Heart left ventricle (tissue), 16 donors: ENCODE measurements around the gene GAL3ST1. TPM values are rescaled to one million over a fixed set of nuclear protein-coding genes. Genes with fewer than 3 reads are reported as not detected.

Experiments
- ATAC-seq, 4 donors: fragments of 200-7000 bp; cut with Tn5 transposase; one replicate each; pipeline ENCODE4 v1.9.1; 2020 to 2022; ENCODE audit warnings: moderate library complexity in 4 of 4, mild to moderate bottlenecking in 3 of 4, moderate number of reproducible peaks in 1 of 4
- DNase-seq, 5 donors: peaks; one replicate each; pipeline ENCODE4 v3.0.0-alpha.2; 2020
- H3K27ac ChIP-seq, 12 donors: fragments of 200-600 bp; sonication (generic) in 4 of 12; one replicate each; pipeline versions ENCODE4 v1.5.0 to v1.8.0; 2016 to 2022; ENCODE audit warnings: mild to moderate bottlenecking in 2 of 12
- H3K27me3 ChIP-seq, 9 donors: fragments of 200-600 bp; sonication (generic) in 2 of 9; one replicate each; pipeline versions ENCODE4 v1.5.1 to v1.8.0; 2016 to 2022; ENCODE audit warnings: mild to moderate bottlenecking in 3 of 9
- H3K36me3 ChIP-seq, 9 donors: fragments of 200-600 bp; sonication (generic) in 2 of 9; one replicate each; pipeline versions ENCODE4 v1.5.0 to v1.8.0; 2018 to 2022; ENCODE audit warnings: mild to moderate bottlenecking in 2 of 9
- H3K4me1 ChIP-seq, 12 donors: fragments of 200-600 bp; sonication (generic) in 4 of 12; one replicate each; pipeline versions ENCODE4 v1.5.0 to v1.8.0; 2016 to 2022; ENCODE audit warnings: mild to moderate bottlenecking in 3 of 12
- H3K4me3 ChIP-seq, 12 donors: fragments of 200-600 bp; sonication (generic) in 4 of 12; one replicate each; pipeline versions ENCODE4 v1.5.0 to v1.8.0; 2017 to 2022; ENCODE audit warnings: mild to moderate bottlenecking in 9 of 12, moderate library complexity in 4 of 12
- H3K9me3 ChIP-seq, 12 donors: fragments of 200-600 bp; sonication (generic) in 4 of 12; one replicate each; pipeline versions ENCODE4 v1.5.0 to v1.8.0; 2016 to 2022; ENCODE audit warnings: mild to moderate bottlenecking in 1 of 12
- POLR2A ChIP-seq, 2 donors: fragments of 450-650 bp; IDR thresholded peaks; one replicate each; pipeline ENCODE4 v1.6.1; 2017; ENCODE audit warnings: antibody characterized with exemption in 2 of 2, mild to moderate bottlenecking in 2 of 2, moderate library complexity in 2 of 2
- WGBS, 4 donors: extraction: QIAGEN DNeasy Blood & Tissue Kit in 2 of 4; methylation state at CpG; one replicate each; pipeline versions ENCODE4 v1.1.5 to v1.1.7; 2013 to 2018; 5-methylcytosine and 5-hydroxymethylcytosine counted together
- intact Hi-C, 10 donors: fragments of 100-400 bp; cut with DNase I; formaldehyde crosslinking; loops; one replicate each; pipeline versions ENCODE4 v1.11.1 to v1.14.2; 2022
- polyA plus RNA-seq, 2 donors: library from polyadenylated mRNA; stranded (reverse); fragments of 200-250 nt; gene quantifications; one replicate each; pipeline ENCODE4 v1.2.3, GENCODE V29; 2013
- total RNA-seq, 9 donors: library from RNA; depleted of rRNA in 2 of 9; stranded (reverse); fragments of >200 nt in 2 of 9; fragmentation: NEBNext Ultra II Directional in 3 of 9; extraction: Animal tissue kit (Norgen Biotek cat#: 25700) in 3 of 9; gene quantifications; one replicate each; pipeline versions ENCODE4 v1.1.0 to v1.2.4, GENCODE V29; 2016 to 2023
- TF ChIP-seq, protein P1 (sequence below), 12 donors: fragments of 200-600 bp; sonication (generic) in 4 of 12; IDR thresholded peaks; one replicate each; pipeline versions ENCODE4 v1.5.0 to v1.8.0; 2018 to 2022; ENCODE audit warnings: antibody characterized with exemption in 12 of 12, mild to moderate bottlenecking in 5 of 12
- donor health status: ischemic (EF 13 %, LVEDD 7.1; RV severe dilation, severe dysfunction).
- donor health status: healthy with polysubstance abuse.
- donor health status: DM: no; HTN: yes; CAD: no.
- donor health status: DM: no; HTN: no; CAD: no.
- donor health status: ischemic (EF 25% LVEDD 6.9; RV normal size, moderate dysfunction).
- donor health status: ischemic (EF 25% LVEDD 5.7; RV mildly dilated, moderate dysfunction).
- donor health status: healthy.
- donor health status: DM: yes; HTN: yes; CAD: no.
- donor health status: ischemic (EF 35%, LVEDD 5.7; RV mildly dilated, moderate dysfunction).
- donor health status: nonischemic (EF 11% LVEDD 7.7; RV severe dilation, severe dysfunction).
- donor health status: DM: yes; HTN: yes; CAD: no.
- donor health status: PGD.
- donor health status: ischemic (EF 29% LVEDD 5.4; RV normal size, mild dysfunction).
- donor health status: nonischemic (EF 23%, LVEDD 6.1; RV moderate dilation, normal function).

Gene GAL3ST1
- total and polyA plus RNA-seq, 11 donors = 0.14 to 1.1 (median 0.28) TPM; not detected in 5

DNA sequence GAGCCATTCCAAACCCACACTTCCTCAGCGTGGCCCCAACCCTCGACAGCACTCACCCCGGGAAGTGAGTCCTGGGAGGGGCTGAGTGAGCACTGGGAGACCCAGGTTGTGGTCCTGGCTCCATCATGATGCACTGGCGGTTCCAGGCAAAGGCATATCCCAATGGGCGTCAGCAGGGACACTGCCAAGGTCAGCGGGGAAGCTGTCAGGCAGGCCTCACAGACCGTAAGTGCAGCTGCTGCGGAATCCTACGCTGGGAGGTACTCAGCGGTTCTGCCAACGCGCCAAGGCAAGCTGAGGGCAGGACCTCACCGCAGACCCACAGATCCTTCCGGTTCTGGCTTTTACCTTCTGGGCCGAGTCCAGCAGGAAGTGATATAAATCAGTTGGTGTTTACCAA is 1.4 kb upstream of the GAL3ST1 start:
- peaks cover 3 to 57% (median 53%) of the 10 kb centered on the region in 9 donors for H3K36me3 ChIP-seq
- H3K27ac ChIP-seq = no peak overlapping the region
- peak in 1 of 4 donors; percentile 8 for ATAC-seq

DNA sequence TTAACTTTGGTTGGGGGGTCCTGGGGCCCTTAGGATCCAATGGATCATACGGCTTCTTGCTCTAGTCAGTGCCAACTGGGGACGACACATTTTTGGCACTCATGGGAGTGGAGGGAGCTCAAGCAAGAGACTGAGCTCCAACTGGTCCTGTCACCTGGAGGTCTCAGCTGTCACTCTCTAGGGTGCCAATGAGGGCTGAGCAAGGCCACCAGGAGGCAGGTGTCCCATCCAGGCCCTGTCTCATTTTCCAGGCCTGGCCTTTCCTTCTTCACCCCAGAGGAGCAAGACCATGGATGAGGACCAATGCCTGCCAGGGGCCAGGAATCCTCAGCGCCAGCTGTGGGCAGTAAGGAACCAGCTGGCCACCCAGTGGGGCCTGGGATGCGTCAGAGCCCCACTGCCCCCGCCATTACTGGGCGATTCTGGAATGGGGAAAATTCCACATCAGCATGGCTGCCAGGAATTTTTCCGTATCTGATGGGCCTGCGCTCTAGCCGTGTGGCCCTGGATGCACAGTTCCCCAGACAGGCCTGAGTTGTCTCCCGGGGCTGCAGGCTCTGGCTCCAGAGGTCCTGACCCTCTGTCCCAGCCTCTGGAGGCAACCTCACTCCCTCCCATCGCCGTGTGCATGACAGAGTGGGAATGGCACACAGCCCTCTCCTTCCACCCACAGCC is 669 bp upstream of the GAL3ST1 start:
- DNase-seq = peak in 3 of 5 donors; percentile 27 to 59 (median 40)
- intact Hi-C loops = no loop called here
- ATAC-seq = peak in 3 of 4 donors; percentile 60 to 74 (median 69)
- peaks cover under 1 to 49% (median 46%) of the 10 kb centered on the region in 9 donors for H3K36me3 ChIP-seq
- H3K4me1 ChIP-seq = peaks cover 0 to 19% (median 11%) of the 10 kb centered on the region in 12 donors
- peaks cover 0 to 4% (median 0%) of the 10 kb centered on the region in 9 donors for H3K27me3 ChIP-seq
- H3K27ac ChIP-seq = peak overlapping the region in 1 of 12 donors; percentile 24
- peak overlapping the region in 4 of 12 donors; percentile 9 to 36 (median 23) for H3K4me3 ChIP-seq
- H3K9me3 ChIP-seq = no peaks in the 10 kb centered on the region
- WGBS, 4 donors = 41 to 44% (median 43%) methylated on average over 9 to 12 of the region's 12 CpGs
- TF ChIP-seq POLR2A (IDR thresholded peaks at IDR 0.05) = no peak
- TF ChIP-seq, protein P1, sequence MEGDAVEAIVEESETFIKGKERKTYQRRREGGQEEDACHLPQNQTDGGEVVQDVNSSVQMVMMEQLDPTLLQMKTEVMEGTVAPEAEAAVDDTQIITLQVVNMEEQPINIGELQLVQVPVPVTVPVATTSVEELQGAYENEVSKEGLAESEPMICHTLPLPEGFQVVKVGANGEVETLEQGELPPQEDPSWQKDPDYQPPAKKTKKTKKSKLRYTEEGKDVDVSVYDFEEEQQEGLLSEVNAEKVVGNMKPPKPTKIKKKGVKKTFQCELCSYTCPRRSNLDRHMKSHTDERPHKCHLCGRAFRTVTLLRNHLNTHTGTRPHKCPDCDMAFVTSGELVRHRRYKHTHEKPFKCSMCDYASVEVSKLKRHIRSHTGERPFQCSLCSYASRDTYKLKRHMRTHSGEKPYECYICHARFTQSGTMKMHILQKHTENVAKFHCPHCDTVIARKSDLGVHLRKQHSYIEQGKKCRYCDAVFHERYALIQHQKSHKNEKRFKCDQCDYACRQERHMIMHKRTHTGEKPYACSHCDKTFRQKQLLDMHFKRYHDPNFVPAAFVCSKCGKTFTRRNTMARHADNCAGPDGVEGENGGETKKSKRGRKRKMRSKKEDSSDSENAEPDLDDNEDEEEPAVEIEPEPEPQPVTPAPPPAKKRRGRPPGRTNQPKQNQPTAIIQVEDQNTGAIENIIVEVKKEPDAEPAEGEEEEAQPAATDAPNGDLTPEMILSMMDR (IDR thresholded peaks at IDR 0.05) = peak in 2 of 12 donors; percentile 8 to 21

More for the DNA sequence above, 1.4 kb upstream of the GAL3ST1 start:
- peaks cover 0 to 4% (median 0%) of the 10 kb centered on the region in 9 donors for H3K27me3 ChIP-seq
- no peaks in the 10 kb centered on the region for H3K9me3 ChIP-seq
- WGBS, 4 donors = 79 to 87% (median 82%) methylated on average over 14 to 15 of the region's 15 CpGs
- H3K4me1 ChIP-seq = peaks cover 0 to 19% (median 11%) of the 10 kb centered on the region in 12 donors
- H3K4me3 ChIP-seq = no peak overlapping the region
- intact Hi-C loops = no loop called here
- DNase-seq = no peak
- TF ChIP-seq, protein P1 (IDR thresholded peaks at IDR 0.05) = no peak
- TF ChIP-seq POLR2A (IDR thresholded peaks at IDR 0.05) = no peak

DNA sequence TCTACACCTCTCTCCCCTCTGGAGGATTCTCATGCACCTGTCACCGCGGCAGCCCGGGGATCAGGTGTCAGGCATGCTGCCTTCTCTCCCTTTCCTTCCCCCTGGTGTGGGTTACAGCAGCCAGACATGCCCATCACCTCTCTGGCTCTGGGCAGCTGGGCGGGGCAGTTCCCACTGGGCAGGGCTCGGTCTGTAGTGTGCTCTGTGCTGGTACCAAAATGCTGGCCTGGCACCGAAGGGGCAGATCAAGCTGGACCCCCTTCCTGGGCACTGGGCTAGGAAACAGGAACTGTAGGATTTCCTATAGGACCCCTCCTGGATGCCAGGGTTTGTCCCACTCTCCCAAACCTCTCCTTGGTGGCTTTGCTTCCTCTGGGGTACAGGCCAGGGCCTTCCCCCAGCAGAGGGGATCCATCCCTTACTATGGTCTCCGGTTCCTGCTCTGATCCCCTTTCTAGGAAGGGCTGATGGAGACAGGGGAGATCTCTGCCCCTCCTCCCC is 821 bp downstream of the GAL3ST1 start:
- Histone ChIP-seq H3K4me1 (peaks cover 0 to 19% (median 11%) of the 10 kb centered on the region in 12 donors), H3K4me3 (no peak overlapping the region), H3K27ac (no peak overlapping the region), H3K36me3 (peaks cover 0 to 34% (median 31%) of the 10 kb centered on the region in 9 donors), H3K27me3 (peaks cover 0 to 4% (median 0%) of the 10 kb centered on the region in 9 donors), H3K9me3 (no peaks in the 10 kb centered on the region)
- TF ChIP-seq POLR2A (IDR thresholded peaks at IDR 0.05) = no peak
- TF ChIP-seq, protein P1 (IDR thresholded peaks at IDR 0.05) = no peak
- 54 to 62% (median 57%) methylated on average over 5 to 7 of the region's 7 CpGs for WGBS, 4 donors
- ATAC-seq (no peak), DNase-seq (no peak)
- intact Hi-C loops = no loop called here

DNA sequence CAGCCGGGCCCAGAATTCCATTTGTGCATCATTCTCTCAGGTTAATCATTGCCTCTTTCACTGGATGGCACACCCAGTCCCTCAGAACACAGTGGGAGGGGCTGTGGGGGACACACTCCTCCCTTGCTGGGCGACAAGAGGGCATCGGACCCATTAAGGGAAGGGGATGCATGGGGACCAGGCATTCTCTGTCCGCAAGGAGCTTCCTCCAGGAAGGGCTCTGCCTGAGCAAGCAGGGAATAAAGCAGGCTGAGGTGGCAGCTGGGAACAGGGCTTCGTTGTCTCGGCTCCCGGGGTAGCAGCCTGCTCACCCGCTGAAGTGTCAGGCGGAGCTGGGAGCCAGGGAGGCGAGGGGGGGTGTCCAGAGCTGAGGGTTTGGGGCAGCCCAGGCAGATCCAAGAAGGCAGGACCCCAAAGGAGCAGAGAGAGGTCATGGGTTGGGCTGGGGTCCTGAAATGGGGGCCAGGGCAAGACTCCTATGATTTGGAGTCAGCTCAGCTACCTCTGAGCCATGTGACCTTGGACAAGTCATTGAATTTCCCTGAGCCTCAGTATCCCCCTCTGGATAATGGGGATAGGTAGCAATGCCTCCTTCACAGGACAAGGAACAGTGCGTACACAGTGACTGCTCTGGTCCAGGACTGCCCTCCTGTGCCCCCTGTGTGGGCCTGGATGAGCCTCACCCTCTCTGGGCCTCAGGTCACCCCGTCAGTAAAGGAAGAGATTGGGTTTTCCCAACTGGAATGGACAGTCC is 1.4 kb downstream of the GAL3ST1 start:
- H3K27me3 ChIP-seq = peaks cover 0 to 7% (median 0%) of the 10 kb centered on the region in 9 donors
- no peak for ATAC-seq

More for the DNA sequence above, 1.4 kb downstream of the GAL3ST1 start:
- WGBS, 4 donors = 41 to 51% (median 45%) methylated on average over 11 to 12 of the region's 12 CpGs
- H3K27ac ChIP-seq = no peak overlapping the region
- intact Hi-C loops = no loop called here
- TF ChIP-seq, protein P1 (IDR thresholded peaks at IDR 0.05) = no peak
- no peaks in the 10 kb centered on the region for H3K9me3 ChIP-seq
- peaks cover 0 to 28% (median 25%) of the 10 kb centered on the region in 9 donors for H3K36me3 ChIP-seq
- H3K4me1 ChIP-seq = peaks cover 0 to 19% (median 11%) of the 10 kb centered on the region in 12 donors
- H3K4me3 ChIP-seq = no peak overlapping the region
- DNase-seq = no peak
